NCI-H2196 (cell line): Measurements from ENCODE around the gene AMIGO1.
"Not testable (repeated sequence)": the region's sequence is repeated elsewhere in the genome, so short reads cannot be mapped to it uniquely, and the experiment has no call there.

Source experiments
- DNase-seq: peaks from one replicate; lab custom pipeline; 2025; ENCODE audit not compliant: unreplicated experiment; lab: John Stamatoyannopoulos, UW

The AMIGO1 gene

GRCh38 chr1:109485001-109485400 is 24.5 kb downstream of the AMIGO1 start:
- DNase-seq = no peak

- DNase-seq = no peak
Measured at GRCh38 chr1:109484519-109484975, 25.0 kb downstream of the AMIGO1 start.

GRCh38 chr1:109483672-109484518 is 25.6 kb downstream of the AMIGO1 start, which contains the start of gene ATXN7L2:
Gene ATXN7L2 (plus strand): TSS chr1:109483905. CDS start chr1:109483954, 49 bp downstream.
- peak; percentile 91 for DNase-seq

- DNase-seq = no peak
Measured at GRCh38 chr1:109482791-109483671, 26.5 kb downstream of the AMIGO1 start.

GRCh38 chr1:109482242-109482641 is 27.3 kb downstream of the AMIGO1 start:
- DNase-seq = no peak

GRCh38 chr1:109481646-109482045 is 27.9 kb downstream of the AMIGO1 start:
- no peak for DNase-seq

- DNase-seq = no peak
Measured at GRCh38 chr1:109479901-109480300, 29.6 kb downstream of the AMIGO1 start.

GRCh38 chr1:109479311-109479710 is 30.2 kb downstream of the AMIGO1 start:
- DNase-seq = no peak

GRCh38 chr1:109478806-109479205 is 30.7 kb downstream of the AMIGO1 start:
- no peak for DNase-seq

GRCh38 chr1:109477821-109478220 is 31.7 kb downstream of the AMIGO1 start:
- DNase-seq = no peak

GRCh38 chr1:109476825-109477224 is 32.7 kb downstream of the AMIGO1 start:
- DNase-seq = no peak

- DNase-seq = no peak
Measured at GRCh38 chr1:109475261-109475660, 34.3 kb downstream of the AMIGO1 start.

- no peak for DNase-seq
Measured at GRCh38 chr1:109474697-109475096, 34.8 kb downstream of the AMIGO1 start.

- DNase-seq = not testable (repeated sequence)
Measured at GRCh38 chr1:109473284-109474057, 36.1 kb downstream of the AMIGO1 start.

- DNase-seq = no peak
Measured at GRCh38 chr1:109472779-109473178, 36.7 kb downstream of the AMIGO1 start.

GRCh38 chr1:109470245-109470644 is 39.3 kb downstream of the AMIGO1 start:
- DNase-seq = no peak

GRCh38 chr1:109468903-109469302 is 40.6 kb downstream of the AMIGO1 start:
- DNase-seq = no peak

GRCh38 chr1:109468061-109468460 is 41.5 kb downstream of the AMIGO1 start:
- DNase-seq = no peak

GRCh38 chr1:109467301-109467777 is 42.2 kb downstream of the AMIGO1 start:
- no peak for DNase-seq

GRCh38 chr1:109466452-109467300 is 42.9 kb downstream of the AMIGO1 start, which contains the start of gene SYPL2:
Gene SYPL2 (plus strand): TSS chr1:109466546. CDS start chr1:109466844, 298 bp downstream.
- no peak for DNase-seq
